ENCODE measurements around the gene STK38L.

STK38L gene

GRCh38 chr12:27343255-27344000, 99.3 kb downstream of the STK38L start:
- DNase-seq (ENCODE audit: low read depth in 1 of 2, low spot score in 1 of 2), result no peak
- Histone ChIP-seq H3K4me3 (replicated peaks; ENCODE audit: insufficient read depth, low read length) (no peak overlapping the region), H3K27ac (replicated peaks) (no peak overlapping the region), H3K27me3 (ENCODE audit: insufficient read depth, poor library complexity, severe bottlenecking) (no peaks in the 10 kb centered on the region)
- TF ChIP-seq REST (IDR thresholded peaks at IDR 0.05; ENCODE audit: insufficient replicate concordance, low read depth) (no peak), CTCF (IDR thresholded peaks at IDR 0.05; ENCODE audit: insufficient read depth, low read length) (no peak), POLR2AphosphoS5 (IDR thresholded peaks at IDR 0.05; ENCODE audit: low read depth) (no peak), SPI1 (IDR thresholded peaks at IDR 0.05; ENCODE audit: borderline replicate concordance, low read depth) (no peak), GABPA (IDR thresholded peaks at IDR 0.05; ENCODE audit: low read depth) (no peak)

- Histone ChIP-seq H3K27me3 (ENCODE audit: insufficient read depth, poor library complexity, severe bottlenecking) (no peaks in the 10 kb centered on the region), H3K27ac (replicated peaks) (no peak overlapping the region), H3K4me3 (replicated peaks; ENCODE audit: insufficient read depth, low read length) (no peak overlapping the region)
- no peak for TF ChIP-seq POLR2AphosphoS5 (IDR thresholded peaks at IDR 0.05; ENCODE audit: low read depth)
- TF ChIP-seq CTCF (IDR thresholded peaks at IDR 0.05; ENCODE audit: insufficient read depth, low read length), result no peak
- TF ChIP-seq SPI1 (IDR thresholded peaks at IDR 0.05; ENCODE audit: borderline replicate concordance, low read depth), result no peak
- no peak for TF ChIP-seq REST (IDR thresholded peaks at IDR 0.05; ENCODE audit: insufficient replicate concordance, low read depth)
- TF ChIP-seq GABPA (IDR thresholded peaks at IDR 0.05; ENCODE audit: low read depth), result no peak
- no peak for DNase-seq (ENCODE audit: low read depth in 1 of 2, low spot score in 1 of 2)
These were observed 100.2 kb downstream of the STK38L start for GRCh38 chr12:27344246-27344645.

GRCh38 chr12:27344760-27345159, 100.7 kb downstream of the STK38L start:
- no peak for DNase-seq (ENCODE audit: low read depth in 1 of 2, low spot score in 1 of 2)
- Histone ChIP-seq H3K4me3 (replicated peaks; ENCODE audit: insufficient read depth, low read length) (no peak overlapping the region), H3K27me3 (ENCODE audit: insufficient read depth, poor library complexity, severe bottlenecking) (no peaks in the 10 kb centered on the region), H3K27ac (replicated peaks) (no peak overlapping the region)
- TF ChIP-seq GABPA (IDR thresholded peaks at IDR 0.05; ENCODE audit: low read depth), result no peak
- TF ChIP-seq CTCF (IDR thresholded peaks at IDR 0.05; ENCODE audit: insufficient read depth, low read length), result no peak
- no peak for TF ChIP-seq REST (IDR thresholded peaks at IDR 0.05; ENCODE audit: insufficient replicate concordance, low read depth)
- no peak for TF ChIP-seq SPI1 (IDR thresholded peaks at IDR 0.05; ENCODE audit: borderline replicate concordance, low read depth)
- TF ChIP-seq POLR2AphosphoS5 (IDR thresholded peaks at IDR 0.05; ENCODE audit: low read depth), result no peak
